Measurements from ENCODE around the gene LRRC17. TPM values are rescaled to one million over a fixed set of nuclear protein-coding genes. Genes with fewer than 3 reads are reported as not detected.

LRRC17 gene
- total RNA-seq, result 11.3 TPM

GRCh38 chr7:102912742-102913141 lies at the start of gene LRRC17:
TSS of gene LRRC17 (plus strand) at chr7:102913000. CDS start at chr7:102933914, 20,914 bp downstream.

Other genes starting within 250 kb of the LRRC17 start
- 15.3 TPM for gene POLR2J2, start 241.3 kb upstream of the LRRC17 start, total RNA-seq
- 27.2 TPM for gene FAM185A, start 164.0 kb upstream of the LRRC17 start, total RNA-seq
- gene FBXL13, start 161.8 kb downstream of the LRRC17 start, total RNA-seq, result 5.6 TPM
- 33.2 TPM for gene ARMC10, start 162.1 kb downstream of the LRRC17 start, total RNA-seq
- gene NAPEPLD, start 236.1 kb downstream of the LRRC17 start, total RNA-seq, result 32.2 TPM